Breast epithelium (tissue), 3 donors: ENCODE measurements around the gene DPH7.

ENCODE experiments used
- CTCF ChIP-seq, 3 donors: fragments of 450-650 bp; IDR thresholded peaks; one replicate each; pipeline ENCODE4 v1.5.1; 2016 to 2017; ENCODE audit warnings: antibody characterized with exemption in 3 of 3, mild to moderate bottlenecking in 3 of 3, moderate library complexity in 3 of 3
- POLR2AphosphoS5 ChIP-seq, 3 donors: sonication (generic); formaldehyde crosslinking; IDR thresholded peaks; one replicate each; pipeline ENCODE4 v1.6.1; 2017; ENCODE audit warnings: antibody characterized with exemption in 3 of 3

- TF ChIP-seq CTCF (IDR thresholded peaks at IDR 0.05) (no peak), POLR2AphosphoS5 (IDR thresholded peaks at IDR 0.05) (no peak)
These were observed 48.4 kb downstream of the DPH7 start for GRCh38 chr9:137530331-137530730.
